GM15510 (cell line): ENCODE results near the gene ATP8B3.

Experiments
- POLR2A ChIP-seq: IDR thresholded peaks from 3 replicates; pipeline ENCODE4 v1.6.1; 2011; ENCODE audit warnings: borderline replicate concordance; ENCODE audit not compliant: insufficient read length; ENCODE audit errors: extremely low read depth

Gene ATP8B3

DNA sequence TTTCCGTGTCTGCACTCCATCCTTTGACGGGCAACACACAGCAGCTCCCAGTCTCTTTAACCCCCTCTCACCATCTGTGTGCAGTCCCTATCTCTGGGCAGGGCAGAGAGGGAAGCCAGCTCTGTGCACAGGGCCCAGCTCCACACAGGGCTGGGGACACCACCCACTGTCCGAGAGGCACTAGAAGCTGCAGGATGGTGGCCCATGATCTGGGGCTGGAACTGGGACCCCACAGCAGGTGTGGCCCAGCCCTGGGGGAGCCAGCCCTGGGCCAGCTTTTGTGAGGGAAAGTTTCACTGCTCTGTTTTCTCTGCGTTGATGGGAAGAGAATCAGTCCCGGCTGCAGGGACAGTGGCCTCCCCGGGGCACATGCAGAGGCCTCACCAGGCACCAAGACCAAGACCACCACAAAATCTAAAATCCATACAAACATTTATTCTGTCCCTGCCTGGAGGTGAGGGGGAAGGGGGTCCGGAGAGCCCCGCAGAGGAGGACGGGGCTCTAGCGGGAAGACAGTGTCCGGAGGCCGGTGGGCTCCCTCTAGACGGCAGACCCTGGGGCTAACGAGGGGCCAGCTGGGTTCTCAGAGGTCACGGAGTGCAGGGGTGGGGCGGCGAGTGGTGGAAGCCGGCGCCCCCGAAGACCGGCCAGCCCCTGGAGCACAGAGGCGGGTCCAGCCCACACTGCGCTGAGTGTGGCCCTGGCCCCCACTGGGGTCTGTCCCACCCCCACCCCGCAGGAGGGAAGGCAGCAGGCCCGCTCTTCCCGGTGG is 2.9 kb upstream of the ATP8B3 start:
- no peak for TF ChIP-seq POLR2A

GRCh38 chr19:1814391-1814790 is 2.3 kb upstream of the ATP8B3 start:
- no peak for TF ChIP-seq POLR2A

DNA sequence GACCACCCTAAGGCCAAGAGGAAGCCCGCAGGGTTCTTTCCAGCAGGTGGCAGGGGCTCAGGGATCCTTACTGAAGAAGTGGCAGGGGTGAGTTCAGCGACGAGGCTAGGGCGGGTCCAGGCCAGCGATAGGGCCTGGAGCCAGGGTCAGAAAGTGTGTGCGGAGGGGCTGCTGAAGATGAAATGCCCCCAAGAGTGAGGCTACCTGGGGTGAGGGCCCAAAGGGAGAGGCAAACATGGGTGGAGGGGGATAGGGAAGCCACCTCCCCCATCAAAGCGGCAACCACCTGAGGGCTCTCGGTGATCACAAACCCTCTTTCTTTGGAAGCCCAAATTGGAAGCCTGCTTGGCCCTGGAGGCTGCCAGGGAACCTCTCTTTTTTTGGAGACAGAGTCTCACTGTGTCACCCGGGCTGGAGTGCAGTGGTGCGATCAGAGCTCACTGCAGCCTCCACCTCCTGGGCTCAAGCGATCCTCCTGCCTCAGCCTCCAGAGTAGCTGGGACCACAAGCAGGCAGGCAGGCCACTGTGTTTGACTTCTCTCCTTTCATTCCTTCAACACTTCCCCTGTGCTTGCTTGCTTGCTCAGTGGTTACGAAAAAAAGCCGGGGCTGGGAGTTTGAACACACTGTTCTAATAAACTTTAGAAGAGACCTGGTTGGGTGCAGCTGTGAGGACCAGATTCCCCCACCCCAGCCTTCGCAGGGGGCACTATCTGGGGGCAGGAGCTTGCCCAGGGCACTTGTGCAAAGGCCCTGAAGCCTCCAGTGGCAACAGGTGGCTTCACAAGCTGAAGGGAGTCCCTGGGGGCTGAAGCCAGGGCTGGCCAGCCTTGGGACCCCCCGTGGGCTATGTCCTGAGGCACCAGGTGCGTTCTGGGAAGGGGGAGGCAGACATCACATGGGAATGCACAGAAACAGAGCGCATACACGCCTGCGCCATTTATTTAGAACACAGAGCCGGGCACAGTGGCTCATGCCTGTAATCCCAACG is 1.4 kb upstream of the ATP8B3 start:
- TF ChIP-seq POLR2A: no peak

DNA sequence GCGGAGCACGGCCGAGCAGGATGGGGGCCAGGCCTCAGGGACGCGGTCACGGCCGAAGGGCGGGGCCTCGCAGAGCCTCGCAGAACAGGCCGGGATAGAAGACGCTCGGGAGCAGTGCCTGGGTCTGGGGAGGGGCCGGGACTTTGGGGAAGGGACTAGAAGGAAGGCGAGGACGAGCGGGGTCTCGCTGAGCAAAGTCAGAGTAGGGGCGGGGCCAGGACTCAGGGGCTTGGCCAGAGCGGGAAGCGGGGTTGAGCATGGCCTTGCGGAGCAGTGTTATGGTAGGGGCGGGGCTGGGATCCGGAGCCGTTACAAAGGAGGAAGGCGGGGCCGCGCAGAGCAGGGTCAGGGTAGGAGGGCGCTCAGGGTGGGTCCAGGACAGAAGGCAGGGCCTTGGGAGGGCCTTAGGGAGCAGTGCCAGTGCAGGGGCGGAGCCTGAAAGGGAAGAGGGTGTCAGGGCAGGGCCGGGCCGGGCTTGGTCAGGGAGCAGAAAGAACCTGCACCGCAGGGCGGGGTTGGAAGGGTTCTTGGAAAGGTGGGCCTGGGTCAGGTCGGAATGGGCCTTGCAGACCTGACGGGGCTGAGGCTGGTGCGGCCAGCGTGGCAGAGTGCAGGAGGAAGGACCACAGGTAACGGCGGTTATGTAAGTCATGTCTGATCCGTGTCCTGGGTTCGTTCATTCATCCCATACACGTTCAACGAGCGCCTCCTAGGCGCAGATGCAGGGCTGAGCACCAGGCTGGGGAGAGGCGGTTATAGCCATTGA is 533 bp upstream of the ATP8B3 start:
- peak; percentile 54 for TF ChIP-seq POLR2A

- no peak for TF ChIP-seq POLR2A
Observed at GRCh38 chr19:1811472-1811894, 593 bp downstream of the ATP8B3 start.

GRCh38 chr19:1810439-1811160 is 1.5 kb downstream of the ATP8B3 start:
- no peak for TF ChIP-seq POLR2A

DNA sequence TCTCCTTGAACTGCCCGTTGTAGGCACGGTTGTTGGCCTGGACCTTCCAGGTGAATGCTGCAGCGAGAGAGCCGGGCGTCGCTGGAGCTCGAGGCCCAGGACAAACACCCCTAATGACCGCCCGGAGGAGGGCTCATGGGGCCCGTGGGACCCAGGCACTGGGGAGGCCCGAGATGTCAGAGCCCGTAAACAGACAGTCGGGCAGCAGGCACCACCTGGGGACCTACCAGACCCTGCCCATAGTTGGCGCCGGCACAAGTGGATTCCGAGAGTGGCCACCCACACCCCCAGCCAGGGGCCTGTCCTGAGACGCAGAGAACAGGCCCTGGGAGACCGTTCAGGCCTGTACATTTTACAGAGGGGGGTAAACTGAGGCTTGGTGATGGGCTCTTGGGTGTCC is 2.4 kb downstream of the ATP8B3 start:
- TF ChIP-seq POLR2A: no peak

GRCh38 chr19:1808395-1808731 is 3.7 kb downstream of the ATP8B3 start:
- TF ChIP-seq POLR2A: no peak

- no peak for TF ChIP-seq POLR2A
Observed at GRCh38 chr19:1807695-1808394, 4.2 kb downstream of the ATP8B3 start.

GRCh38 chr19:1807030-1807694 is 4.9 kb downstream of the ATP8B3 start:
- TF ChIP-seq POLR2A: no peak

DNA sequence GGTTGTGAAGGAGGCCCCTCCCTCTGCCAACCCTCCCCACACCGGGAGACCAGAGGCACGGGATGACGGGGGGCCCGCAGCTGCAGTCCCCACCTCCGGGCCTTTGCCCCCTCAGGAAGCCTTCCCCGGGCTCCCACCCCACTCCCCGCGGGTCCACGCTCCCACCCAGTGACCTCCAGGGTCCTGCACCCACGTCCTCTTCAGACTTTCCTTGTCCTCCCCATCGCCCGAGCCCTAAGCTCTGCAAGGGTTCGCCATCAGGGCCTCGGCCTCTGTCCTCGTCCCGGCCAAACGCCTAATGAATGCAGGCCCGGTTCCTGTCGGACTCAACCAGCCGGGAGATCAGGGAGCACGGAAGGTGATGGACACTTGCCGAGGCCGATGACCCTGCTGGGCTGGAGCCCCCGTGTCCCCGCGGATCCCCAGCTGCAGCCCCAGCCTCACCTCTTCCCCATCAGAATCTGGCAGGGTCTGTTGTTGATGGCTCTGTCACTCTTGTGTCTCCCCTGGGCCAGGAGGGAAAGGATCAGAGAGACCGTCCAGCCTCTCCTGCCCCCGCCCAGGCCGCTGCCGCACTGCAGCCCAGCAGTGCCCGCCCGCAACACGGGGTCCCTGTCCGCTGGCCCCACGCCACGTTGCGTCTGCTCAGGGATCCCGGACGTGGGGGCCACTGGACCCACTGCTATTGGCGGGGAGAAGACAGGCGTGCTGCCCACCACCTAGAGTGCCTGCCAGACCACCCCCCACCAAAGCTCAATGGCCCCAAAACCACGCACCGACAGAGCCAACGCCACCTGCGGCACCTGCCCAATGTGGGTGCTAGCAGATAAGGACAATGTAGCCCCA is 5.7 kb downstream of the ATP8B3 start:
- TF ChIP-seq POLR2A: no peak
